Neuronal stem cell (in vitro differentiated cells): ENCODE data around the gene USP11.

ENCODE experiments used
- DNase-seq: peaks from one replicate; pipeline ENCODE4 v3.0.0-alpha.2; 2013; ENCODE audit warnings: low spot score
- H2AFZ ChIP-seq: one replicate; pipeline ENCODE4 v1.6.1; 2013; ENCODE audit warnings: mild to moderate bottlenecking, low read length, inconsistent platforms
- H2AK5ac ChIP-seq: 2 replicates; pipeline ENCODE4 v1.6.1; 2013; ENCODE audit warnings: low read depth, mild to moderate bottlenecking, inconsistent platforms, low read length, moderate library complexity, mixed read lengths
- H2BK120ac ChIP-seq: 2 replicates; pipeline ENCODE4 v1.6.1; 2013; ENCODE audit warnings: low read depth, mild to moderate bottlenecking, inconsistent platforms, low read length, moderate library complexity, mixed read lengths
- H2BK12ac ChIP-seq: one replicate; pipeline ENCODE4 v1.6.1; 2013; ENCODE audit warnings: low read length, inconsistent platforms
- H2BK15ac ChIP-seq: 2 replicates; pipeline ENCODE4 v1.6.1; 2013; ENCODE audit warnings: mild to moderate bottlenecking, low read length, inconsistent platforms, mixed read lengths
- H2BK5ac ChIP-seq: one replicate; pipeline ENCODE4 v1.6.1; 2013; ENCODE audit warnings: inconsistent platforms, mild to moderate bottlenecking, low read length, moderate library complexity
- H3K14ac ChIP-seq: one replicate; pipeline ENCODE4 v1.6.1; 2013; ENCODE audit warnings: low read length, inconsistent platforms
- H3K18ac ChIP-seq: 2 replicates; pipeline ENCODE4 v1.6.1; 2013; ENCODE audit warnings: low read length, inconsistent platforms
- H3K23ac ChIP-seq: 2 replicates; pipeline ENCODE4 v1.6.1; 2013; ENCODE audit warnings: low read depth, mild to moderate bottlenecking, mixed read lengths, low read length, inconsistent platforms; ENCODE audit not compliant: poor library complexity
- H3K27ac ChIP-seq: replicated peaks from 3 replicates; pipeline ENCODE4 v1.5.1; 2013; ENCODE audit warnings: low read length, inconsistent platforms
- H3K27me3 ChIP-seq, 3 experiments: 2 replicates each; pipeline ENCODE4 v1.6.1; 2013; ENCODE audit warnings: low read length in 3 of 3, mild to moderate bottlenecking in 2 of 3, inconsistent platforms in 1 of 3, low read depth in 1 of 3, mixed read lengths in 1 of 3, moderate library complexity in 1 of 3; ENCODE audit not compliant: control insufficient read depth in 3 of 3, insufficient read depth in 3 of 3
- H3K36me3 ChIP-seq, 2 donors: replicated peaks in 1 of 2; 2 replicates each; pipeline ENCODE4 v1.6.1; 2013; ENCODE audit warnings: low read length in 2 of 2; ENCODE audit not compliant: control insufficient read depth in 2 of 2, insufficient read depth in 2 of 2
- H3K4ac ChIP-seq: 2 replicates; pipeline ENCODE4 v1.6.1; 2013; ENCODE audit warnings: inconsistent platforms, mild to moderate bottlenecking, low read length, moderate library complexity
- H3K4me1 ChIP-seq, 2 donors: 1 replicate in 1 of 2; 2 replicates in 1 of 2; pipeline ENCODE4 v1.6.1; 2013; ENCODE audit warnings: low read length in 2 of 2, low read depth in 1 of 2; ENCODE audit not compliant: control insufficient read depth in 2 of 2, insufficient read depth in 1 of 2
- H3K4me2 ChIP-seq: one replicate; pipeline ENCODE4 v1.6.1; 2013; ENCODE audit warnings: mild to moderate bottlenecking, low read length, inconsistent platforms; ENCODE audit not compliant: insufficient read depth, poor library complexity, severe bottlenecking
- H3K4me3 ChIP-seq, 2 donors: 2 replicates each; pipeline ENCODE4 v1.5.1; 2013; ENCODE audit warnings: low read length in 2 of 2, mild to moderate bottlenecking in 2 of 2, inconsistent platforms in 1 of 2, moderate library complexity in 1 of 2
- H3K79me1 ChIP-seq: one replicate; pipeline ENCODE4 v1.6.1; 2013; ENCODE audit warnings: low read depth, mild to moderate bottlenecking, inconsistent platforms, low read length, moderate library complexity
- H3K9ac ChIP-seq: one replicate; pipeline ENCODE4 v1.6.1; 2013; ENCODE audit warnings: mild to moderate bottlenecking, low read depth, low read length, inconsistent platforms; ENCODE audit not compliant: poor library complexity
- H3K9me3 ChIP-seq, 2 donors: replicated peaks in 1 of 2; 2 replicates each; pipeline versions ENCODE3 to v1.6.1; 2013; ENCODE audit warnings: low read length in 2 of 2, mild to moderate bottlenecking in 2 of 2, inconsistent platforms in 1 of 2, low read depth in 1 of 2, mixed read lengths in 1 of 2, moderate library complexity in 1 of 2; ENCODE audit not compliant: control insufficient read depth in 2 of 2, insufficient read depth in 1 of 2
- H4K8ac ChIP-seq: one replicate; pipeline ENCODE4 v1.6.1; 2013; ENCODE audit warnings: low read depth, mild to moderate bottlenecking, inconsistent platforms, low read length, moderate library complexity
- H4K91ac ChIP-seq: one replicate; pipeline ENCODE4 v1.6.1; 2013; ENCODE audit warnings: low read length, low read depth, mild to moderate bottlenecking, inconsistent platforms; ENCODE audit not compliant: poor library complexity
- WGBS, 2 donors: extraction: QIAGEN DNeasy Blood & Tissue Kit; methylation state at CpG; one replicate each; pipeline ENCODE4 v1.1.7; 2013; ENCODE audit warnings: missing lambda C conversion rate in 2 of 2, mixed read lengths in 1 of 2; ENCODE audit not compliant: insufficient read length in 2 of 2, insufficient replicate concordance in 1 of 2; ENCODE audit errors: extremely low coverage in 2 of 2; 5-methylcytosine and 5-hydroxymethylcytosine counted together

Gene USP11

DNA sequence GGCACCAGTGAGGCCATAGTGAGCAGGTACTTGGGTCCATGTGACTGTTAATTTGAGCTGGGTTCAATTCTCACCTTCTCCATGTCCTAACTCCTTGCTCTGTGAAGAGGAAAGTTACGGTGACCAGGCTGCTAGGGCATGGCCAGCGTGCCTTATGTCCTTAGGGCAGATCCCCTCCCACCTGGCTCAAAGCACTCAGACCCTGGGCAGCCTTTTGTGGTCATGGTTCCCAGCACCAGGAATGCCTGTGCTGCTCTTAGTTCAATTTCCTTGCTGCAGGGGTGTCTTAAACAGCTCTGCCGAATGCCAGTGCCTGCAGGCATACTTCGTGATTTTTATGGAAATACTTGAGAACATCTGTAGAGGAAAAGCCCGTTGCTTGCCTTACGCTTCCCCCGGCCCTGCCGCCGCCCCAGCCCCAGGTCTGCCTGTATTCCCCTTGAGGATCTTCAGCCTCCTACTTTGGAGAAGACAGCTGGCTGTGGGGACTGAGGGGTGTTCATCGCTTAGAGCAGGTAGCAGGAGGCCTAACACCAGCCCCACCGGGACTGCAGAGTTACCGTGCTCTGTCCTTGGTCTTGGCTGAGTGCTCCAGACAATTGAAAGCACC lies 17.4 kb upstream of the USP11 start:
- H4K91ac ChIP-seq: no peak overlapping the region
- no peak overlapping the region for H3K4ac ChIP-seq
- H3K27ac ChIP-seq: no peak overlapping the region
- H3K79me1 ChIP-seq: peaks cover 3% of the 10 kb centered on the region
- WGBS, 2 donors: no CpG with 5 or more reads among the region's 12 CpGs
- DNase-seq: no peak
- no peak overlapping the region for H2BK120ac ChIP-seq
- H2BK5ac ChIP-seq: no peak overlapping the region
- H3K4me2 ChIP-seq: no peak overlapping the region
- no peak overlapping the region for H3K4me3 ChIP-seq
- peaks cover 47 to 71% of the 10 kb centered on the region in 2 donors for H3K36me3 ChIP-seq
- no peak overlapping the region for H3K14ac ChIP-seq
- no peak overlapping the region for H2AFZ ChIP-seq
- no peak overlapping the region for H3K23ac ChIP-seq
- H3K9ac ChIP-seq: no peak overlapping the region
- no peaks in the 10 kb centered on the region for H3K9me3 ChIP-seq
- H3K27me3 ChIP-seq: peaks cover 0 to 4% (median 0%) of the 10 kb centered on the region in 3 experiments
- no peak overlapping the region for H2BK15ac ChIP-seq
- H2AK5ac ChIP-seq: no peak overlapping the region
- H4K8ac ChIP-seq: no peak overlapping the region
- no peak overlapping the region for H3K18ac ChIP-seq
- H3K4me1 ChIP-seq: peaks cover 12 to 15% of the 10 kb centered on the region in 2 donors
- no peak overlapping the region for H2BK12ac ChIP-seq

DNA sequence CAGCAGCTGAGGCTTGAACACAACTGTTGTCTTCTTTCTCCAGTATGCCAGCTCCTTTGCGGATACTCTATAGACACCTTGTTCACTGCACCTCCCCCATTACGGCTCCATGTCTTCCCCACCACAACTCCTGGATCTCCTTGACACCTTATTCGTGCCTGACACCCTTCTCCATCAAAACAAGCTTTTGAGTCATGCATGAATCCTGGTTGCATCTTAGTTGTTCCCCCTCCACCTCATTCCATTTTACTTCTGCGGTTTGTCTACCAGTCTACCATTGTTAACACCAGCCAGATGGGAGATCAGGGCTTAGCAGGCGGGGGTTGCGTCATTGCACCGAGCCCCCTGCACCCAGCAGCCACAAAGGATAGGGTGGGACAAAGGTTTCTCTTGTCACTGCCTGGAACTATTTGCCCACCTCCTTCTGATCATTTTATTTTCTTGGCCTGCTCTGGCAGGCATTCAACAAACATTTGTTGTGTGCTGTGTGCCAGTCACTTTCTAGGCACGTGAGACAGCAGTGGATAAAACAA lies 16.4 kb upstream of the USP11 start:
- Histone ChIP-seq H3K14ac (no peak overlapping the region), H3K18ac (no peak overlapping the region), H3K9ac (no peak overlapping the region), H3K9me3 (no peaks in the 10 kb centered on the region), H3K27me3 (no peaks in the 10 kb centered on the region), H3K23ac (no peak overlapping the region), H2BK15ac (no peak overlapping the region), H3K79me1 (peaks cover 4% of the 10 kb centered on the region), H2BK12ac (no peak overlapping the region), H2AK5ac (no peak overlapping the region), H3K27ac (peak overlapping the region; percentile 76), H4K91ac (no peak overlapping the region), H2BK120ac (no peak overlapping the region), H4K8ac (no peak overlapping the region), H2BK5ac (peak overlapping the region; percentile 24), H3K4me2 (no peak overlapping the region), H3K36me3 (peaks cover 38 to 71% of the 10 kb centered on the region in 2 donors), H3K4me1 (peaks cover 14 to 18% of the 10 kb centered on the region in 2 donors), H3K4me3 (no peak overlapping the region), H2AFZ (no peak overlapping the region), H3K4ac (no peak overlapping the region)
- WGBS, 2 donors: no CpG with 5 or more reads among the region's 8 CpGs
- DNase-seq: no peak

DNA sequence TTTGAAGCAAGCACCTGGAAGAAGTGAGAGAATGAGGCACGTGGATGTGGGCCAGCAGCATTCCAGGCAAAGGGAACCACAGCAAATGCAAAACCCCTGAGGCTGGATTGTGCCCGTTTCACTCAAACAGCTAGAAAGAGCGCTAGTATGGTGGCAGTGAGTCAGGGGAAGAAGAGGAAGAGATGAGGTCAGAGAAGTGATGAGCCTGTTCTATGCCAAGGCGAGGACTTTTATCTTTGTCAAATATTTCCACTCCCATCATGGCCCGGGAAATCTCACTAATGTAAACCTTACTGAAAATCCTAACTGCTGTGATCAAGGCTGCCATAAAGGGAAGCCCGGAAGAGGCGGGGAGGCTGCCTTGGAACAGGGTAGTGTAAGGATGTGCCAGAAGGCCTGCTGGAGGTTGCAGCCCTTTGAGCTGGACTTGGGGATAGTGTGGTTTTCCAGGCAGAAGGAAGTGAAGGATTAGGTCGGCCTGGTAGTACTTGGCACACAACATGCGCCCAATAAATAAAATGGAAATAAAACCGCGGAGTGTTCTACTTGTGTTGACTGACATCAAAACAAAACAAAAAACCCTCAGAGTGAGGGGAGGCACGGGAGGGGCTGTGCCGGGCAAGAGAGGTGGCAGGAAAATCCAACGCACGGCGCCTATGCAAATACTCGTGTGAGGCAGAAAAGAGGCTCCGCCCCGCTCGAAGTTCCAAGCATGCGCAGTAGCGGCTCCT lies 15.5 kb upstream of the USP11 start:
- Histone ChIP-seq H3K27me3 (no peaks in the 10 kb centered on the region), H3K36me3 (peaks cover 32 to 71% of the 10 kb centered on the region in 2 donors), H2BK15ac (no peak overlapping the region), H3K9ac (no peak overlapping the region), H2BK120ac (no peak overlapping the region), H3K4ac (no peak overlapping the region), H3K18ac (no peak overlapping the region), H2BK12ac (no peak overlapping the region), H3K79me1 (peaks cover 6% of the 10 kb centered on the region), H2AFZ (no peak overlapping the region), H3K14ac (no peak overlapping the region), H3K27ac (peak overlapping the region; percentile 76), H3K4me3 (peak overlapping the region in 1 of 2 donors; percentile 32), H4K8ac (no peak overlapping the region), H3K4me1 (peaks cover 14 to 18% of the 10 kb centered on the region in 2 donors), H3K4me2 (peak overlapping the region; percentile 40), H3K23ac (no peak overlapping the region), H3K9me3 (no peaks in the 10 kb centered on the region), H4K91ac (no peak overlapping the region), H2BK5ac (peak overlapping the region; percentile 24), H2AK5ac (no peak overlapping the region)
- no CpG with 5 or more reads among the region's 22 CpGs for WGBS, 2 donors
- no peak for DNase-seq

GRCh38 chrX:47217852-47218279 lies 14.9 kb upstream of the USP11 start:
- H3K9ac ChIP-seq: peak overlapping the region; percentile 78
- H3K36me3 ChIP-seq: peaks cover 26 to 70% of the 10 kb centered on the region in 2 donors
- peak overlapping the region; percentile 77 for H2AFZ ChIP-seq
- peak overlapping the region; percentile 23 for H3K4me2 ChIP-seq
- peak overlapping the region; percentile 96 for H3K18ac ChIP-seq
- H3K79me1 ChIP-seq: peaks cover 7% of the 10 kb centered on the region
- peak; percentile 96 for DNase-seq
- H4K91ac ChIP-seq: no peak overlapping the region
- H3K4me3 ChIP-seq: peak overlapping the region; percentile 66 to 99
- no peak overlapping the region for H2BK5ac ChIP-seq
- H3K4me1 ChIP-seq: peaks cover 14 to 20% of the 10 kb centered on the region in 2 donors
- H3K4ac ChIP-seq: no peak overlapping the region
- no peak overlapping the region for H2AK5ac ChIP-seq
- H2BK15ac ChIP-seq: no peak overlapping the region
- H3K27ac ChIP-seq: peak overlapping the region; percentile 73
- no CpG with 5 or more reads among the region's 31 CpGs for WGBS, 2 donors
- H2BK120ac ChIP-seq: no peak overlapping the region
- no peaks in the 10 kb centered on the region for H3K27me3 ChIP-seq
- H3K14ac ChIP-seq: no peak overlapping the region
- H3K9me3 ChIP-seq: no peaks in the 10 kb centered on the region
- no peak overlapping the region for H3K23ac ChIP-seq
- H4K8ac ChIP-seq: no peak overlapping the region
- no peak overlapping the region for H2BK12ac ChIP-seq
